IMR-90 (cell line): ENCODE data around the gene SLC22A4. TPM values are rescaled to one million over a fixed set of nuclear protein-coding genes. Genes with fewer than 3 reads are reported as not detected.

ENCODE experiments used
- ATAC-seq: fragments of 200-7000 bp; cut with Tn5 transposase; 2 replicates; pipeline ENCODE4 v1.9.1; 2020; ENCODE audit warnings: low read depth, mild to moderate bottlenecking, moderate library complexity
- BruUV-seq: library from RNA; stranded (reverse); fragments of 400-500 nt; replicated peaks from 2 replicates; lab custom pipeline; 2021; lab: Mats Ljungman, UMichigan
- CTCF ChIA-PET: fragments of 300-600 bp; formaldehyde crosslinking; extraction: SDS; loops from one replicate; lab custom pipeline; 2021; ENCODE audit warnings: antibody characterized with exemption; lab: Yijun Ruan, JAX
- POLR2A ChIA-PET: fragments of 300-600 bp; sonication (Branson Sonifier 250); formaldehyde crosslinking; loops from one replicate; lab custom pipeline; 2022; ENCODE audit warnings: antibody characterized with exemption; ENCODE audit not compliant: unreplicated experiment; lab: Charles Lee
- DNase-seq: peaks from one replicate; pipeline ENCODE4 v3.0.0; 2013
- H2AFZ ChIP-seq: replicated peaks from 2 replicates; pipeline ENCODE3; 2013; ENCODE audit warnings: low read length, mild to moderate bottlenecking; ENCODE audit not compliant: poor library complexity
- H2AK5ac ChIP-seq: 2 replicates; pipeline ENCODE4 v1.6.1; 2013; ENCODE audit warnings: low read depth, low read length, inconsistent platforms
- H2AK9ac ChIP-seq: replicated peaks from 2 replicates; pipeline ENCODE3; 2013; ENCODE audit warnings: mild to moderate bottlenecking, low read depth, low read length, moderate library complexity; ENCODE audit not compliant: poor library complexity
- H2BK120ac ChIP-seq: 2 replicates; pipeline ENCODE4 v1.6.1; 2013; ENCODE audit warnings: low read depth, low read length, inconsistent platforms
- H2BK15ac ChIP-seq: 3 replicates; pipeline ENCODE4 v1.6.1; 2013; ENCODE audit warnings: low read depth, low read length, inconsistent platforms
- H2BK20ac ChIP-seq: 2 replicates; pipeline ENCODE4 v1.6.1; 2013; ENCODE audit warnings: low read depth, mild to moderate bottlenecking, inconsistent platforms, low read length, moderate library complexity
- H2BK5ac ChIP-seq: 2 replicates; pipeline ENCODE4 v1.6.1; 2013; ENCODE audit warnings: mild to moderate bottlenecking, low read depth, low read length, inconsistent platforms; ENCODE audit not compliant: poor library complexity, severe bottlenecking
- H3K14ac ChIP-seq: replicated peaks from 2 replicates; pipeline ENCODE4 v1.6.1; 2013; ENCODE audit warnings: low read depth, low read length, inconsistent platforms
- H3K18ac ChIP-seq: 2 replicates; pipeline ENCODE4 v1.6.1; 2013; ENCODE audit warnings: low read depth, low read length, control low read depth
- H3K23ac ChIP-seq: 2 replicates; pipeline ENCODE4 v1.6.1; 2013; ENCODE audit warnings: low read depth, low read length, inconsistent platforms
- H3K27ac ChIP-seq: 2 replicates; pipeline ENCODE4 v1.5.1; 2013; ENCODE audit warnings: mild to moderate bottlenecking, control low read depth, low read length; ENCODE audit not compliant: insufficient read depth
- H3K27me3 ChIP-seq: 2 replicates; pipeline ENCODE4 v1.6.1; 2013; ENCODE audit warnings: low read length; ENCODE audit not compliant: control insufficient read depth, insufficient read depth
- H3K36me3 ChIP-seq: 2 replicates; pipeline ENCODE4 v1.6.1; 2013; ENCODE audit warnings: low read length, mixed read lengths; ENCODE audit not compliant: control insufficient read depth, insufficient read depth
- H3K4ac ChIP-seq: 2 replicates; pipeline ENCODE4 v1.6.1; 2013; ENCODE audit warnings: low read depth, low read length, inconsistent platforms
- H3K4me1 ChIP-seq: 2 replicates; pipeline ENCODE4 v1.6.1; 2013; ENCODE audit warnings: low read length, mixed read lengths; ENCODE audit not compliant: control insufficient read depth, insufficient read depth
- H3K4me2 ChIP-seq: 2 replicates; pipeline ENCODE4 v1.6.1; 2013; ENCODE audit warnings: low read depth, mild to moderate bottlenecking, control low read depth, low read length, moderate library complexity
- H3K4me3 ChIP-seq: 2 replicates; pipeline ENCODE4 v1.5.1; 2013; ENCODE audit warnings: low read depth, mild to moderate bottlenecking, control low read depth, low read length, moderate library complexity; ENCODE audit not compliant: insufficient read depth
- H3K56ac ChIP-seq: 2 replicates; pipeline ENCODE4 v1.6.1; 2013; ENCODE audit warnings: low read length, inconsistent platforms; ENCODE audit not compliant: insufficient read depth; ENCODE audit errors: extremely low read depth
- H3K79me1 ChIP-seq, 2 experiments: 2 replicates each; pipeline ENCODE4 v1.6.1; 2013; ENCODE audit warnings: low read length in 2 of 2, inconsistent platforms in 1 of 2, low read depth in 1 of 2
- H3K9ac ChIP-seq: 2 replicates; pipeline ENCODE4 v1.6.1; 2013; ENCODE audit warnings: low read depth, low read length, control low read depth
- H3K9me1 ChIP-seq: 2 replicates; pipeline ENCODE4 v1.6.1; 2013; ENCODE audit warnings: low read length, inconsistent platforms; ENCODE audit not compliant: insufficient read depth
- H3K9me3 ChIP-seq: 2 replicates; pipeline ENCODE4 v1.6.1; 2013; ENCODE audit warnings: low read length; ENCODE audit not compliant: control insufficient read depth, insufficient read depth
- H4K20me1 ChIP-seq: 2 replicates; pipeline ENCODE4 v1.6.1; 2013; ENCODE audit warnings: low read length, inconsistent platforms; ENCODE audit not compliant: insufficient read depth
- H4K5ac ChIP-seq: 2 replicates; pipeline ENCODE4 v1.6.1; 2013; ENCODE audit warnings: mild to moderate bottlenecking, low read depth, low read length, control low read depth
- H4K8ac ChIP-seq, 2 experiments: 2 replicates each; pipeline ENCODE4 v1.6.1; 2013; ENCODE audit warnings: low read depth in 2 of 2, low read length in 2 of 2, control low read depth in 1 of 2, inconsistent platforms in 1 of 2
- H4K91ac ChIP-seq: 2 replicates; pipeline ENCODE4 v1.6.1; 2013; ENCODE audit warnings: low read depth, low read length, inconsistent platforms; ENCODE audit not compliant: insufficient read depth
- BHLHE40 ChIP-seq: fragments of 150-350 bp; IDR thresholded peaks from 2 replicates; pipeline ENCODE4 v1.6.1; 2016; ENCODE audit warnings: mild to moderate bottlenecking, low read depth, low read length
- CEBPB ChIP-seq: IDR thresholded peaks from 2 replicates; pipeline ENCODE4 v1.6.1; 2012; ENCODE audit warnings: low read depth, low read length, improper control_type of control experiment
- CHD1 ChIP-seq: IDR thresholded peaks from 2 replicates; pipeline ENCODE4 v1.6.1; 2012; ENCODE audit warnings: low read depth, low read length, improper control_type of control experiment
- FOS ChIP-seq: fragments of 150-350 bp; IDR thresholded peaks from 2 replicates; pipeline ENCODE4 v1.6.1; 2016; ENCODE audit warnings: low read depth, low read length
- MAFK ChIP-seq: IDR thresholded peaks from 2 replicates; pipeline ENCODE4 v1.6.1; 2012; ENCODE audit warnings: low read depth, low read length, improper control_type of control experiment
- MAZ ChIP-seq: IDR thresholded peaks from 2 replicates; pipeline ENCODE4 v1.6.1; 2012; ENCODE audit warnings: low read depth, mild to moderate bottlenecking, low read length, improper control_type of control experiment, moderate library complexity, borderline replicate concordance
- MXI1 ChIP-seq: IDR thresholded peaks from 2 replicates; pipeline ENCODE4 v1.6.1; 2012; ENCODE audit warnings: low read depth, mild to moderate bottlenecking, low read length, moderate library complexity, borderline replicate concordance
- RAD21 ChIP-seq: IDR thresholded peaks from 2 replicates; pipeline ENCODE4 v1.6.1; 2012; ENCODE audit warnings: low read length, improper control_type of control experiment
- RCOR1 ChIP-seq: IDR thresholded peaks from 2 replicates; pipeline ENCODE4 v1.6.1; 2012; ENCODE audit warnings: mild to moderate bottlenecking, low read length, improper control_type of control experiment; ENCODE audit not compliant: insufficient replicate concordance
- RFX5 ChIP-seq: IDR thresholded peaks from 2 replicates; pipeline ENCODE4 v1.8.0; 2012; ENCODE audit warnings: low read depth, mild to moderate bottlenecking, low read length, moderate library complexity
- USF2 ChIP-seq: fragments of 150-350 bp; IDR thresholded peaks from 2 replicates; pipeline ENCODE4 v1.6.1; 2017; ENCODE audit warnings: mild to moderate bottlenecking, antibody characterized with exemption, low read length, low read depth
- WGBS, 2 experiments: methylation state at CpG; one replicate each; pipeline versions ENCODE4 v1.1.5 to v1.1.7; 2013; ENCODE audit warnings: missing lambda C conversion rate in 2 of 2; ENCODE audit not compliant: insufficient read length in 1 of 2; ENCODE audit errors: extremely low coverage in 2 of 2; 5-methylcytosine and 5-hydroxymethylcytosine counted together
- dilution Hi-C: fragments of 300-500 bp; cut with HindIII; formaldehyde crosslinking; loops from one replicate; pipeline ENCODE4 v1.14.3; 2018; ENCODE audit warnings: low sequenced_read_pairs; ENCODE audit not compliant: unreplicated experiment
- in situ Hi-C: fragments of 300-500 bp; cut with MboI; formaldehyde crosslinking; loops from 3 replicates; pipeline ENCODE4 v1.14.3; 2019; ENCODE audit warnings: low sequenced_read_pairs, inconsistent platforms, mixed read lengths
- intact Hi-C: fragments of 100-400 bp; cut with micrococcal nuclease; formaldehyde crosslinking; loops from 2 replicates; pipeline ENCODE4 v1.10.0; 2022
- polyA plus RNA-seq, 3 experiments: library from polyadenylated mRNA; depleted of rRNA; stranded (reverse); fragments of >200 nt; gene quantifications; 2 replicates each; pipeline ENCODE4 v1.2.3, GENCODE V29; 2012; ENCODE audit warnings: low replicate concordance in 1 of 3
- total RNA-seq: library from RNA; depleted of rRNA; stranded (reverse); fragments of >200 nt; gene quantifications from 2 replicates; pipeline ENCODE4 v1.2.3, GENCODE V29; 2012

SLC22A4 gene
- total and polyA plus RNA-seq, 2 of the 4 experiments (the other 2 are of a cell fraction) = 2.6 to 3.2 TPM

- no peak overlapping the region for H3K18ac ChIP-seq
- in situ Hi-C loops (no loop called here), dilution Hi-C loops (no loop called here), intact Hi-C loops (no loop called here)
- H3K36me3 ChIP-seq = no peaks in the 10 kb centered on the region
- peaks cover 1% of the 10 kb centered on the region; the same call in 1 of the 2 replicates for H3K9me3 ChIP-seq
- ChIA-PET CTCF (interaction anchor here (6.6 kb wide), 1 partner anchor 13 kb away, joined by 35 read pairs; no protein-coding TSS in a partner anchor), POLR2A (interaction anchor here (0.6 kb wide), 1 partner anchor 24 kb away, joined by 6 read pairs; the partner anchor contains the start of gene P4HA2)
- DNase-seq (peak; percentile 37), ATAC-seq (peak; percentile 63)
- H3K79me1 ChIP-seq = no peaks in the 10 kb centered on the region
- H3K4me3 ChIP-seq = no peak overlapping the region
- H3K4me1 ChIP-seq = no peaks in the 10 kb centered on the region
- H3K23ac ChIP-seq = no peak overlapping the region; the same call in 1 of the 2 replicates
- 75% methylated on average over 4 of the region's 10 CpGs; no CpG with 5 or more reads in 1 of the 2 experiments for WGBS, 2 experiments
- no peak overlapping the region for H4K91ac ChIP-seq
- BruUV-seq = no TSS peak
- no peak overlapping the region for H3K56ac ChIP-seq
- no peak overlapping the region for H3K27ac ChIP-seq
- no peak for TF ChIP-seq MAFK
- TF ChIP-seq RAD21 = no peak
- no peak for TF ChIP-seq FOS
- no peak for TF ChIP-seq RCOR1
- TF ChIP-seq CHD1 = no peak
- no peak for TF ChIP-seq RFX5
- TF ChIP-seq MXI1 = no peak
- no peak for TF ChIP-seq CEBPB
- no peak for TF ChIP-seq MAZ
- no peak for TF ChIP-seq BHLHE40
- no peak for TF ChIP-seq USF2
- no peak overlapping the region for H2AK9ac ChIP-seq
- H3K4me2 ChIP-seq = no peak overlapping the region
- H3K4ac ChIP-seq = no peak overlapping the region
- no peak overlapping the region for H3K14ac ChIP-seq
- H2AFZ ChIP-seq = peak overlapping the region; percentile 40
- H2AK5ac ChIP-seq = no peak overlapping the region; the same call in 1 of the 2 replicates
- H2BK20ac ChIP-seq = no peak overlapping the region
- no peak overlapping the region for H2BK5ac ChIP-seq
- 0 out of 2 replicates have a peak, but pooled peaks cover 3% of the 10 kb centered on the region for H3K9me1 ChIP-seq
- H4K8ac ChIP-seq = no peak overlapping the region
- no peak overlapping the region for H4K5ac ChIP-seq
- H3K27me3 ChIP-seq = no peaks in the 10 kb centered on the region; the same call in 1 of the 2 replicates
- H2BK15ac ChIP-seq = no peak overlapping the region
- H2BK120ac ChIP-seq = no peak overlapping the region
- no peaks in the 10 kb centered on the region for H4K20me1 ChIP-seq
- no peak overlapping the region for H3K9ac ChIP-seq
Observed at GRCh38 chr5:132251220-132251725, 42.9 kb upstream of the SLC22A4 start.
